H9 (cell line): ENCODE measurements around the gene SRPX2. TPM values are rescaled to one million over a fixed set of nuclear protein-coding genes. Genes with fewer than 3 reads are reported as not detected.

ENCODE experiments used
- DNase-seq: peaks from one replicate; pipeline ENCODE4 v3.0.0-alpha.2; 2017
- H2AFZ ChIP-seq: one replicate; pipeline ENCODE4 v1.6.1; 2013; ENCODE audit warnings: mild to moderate bottlenecking, low read length, control low read depth, moderate library complexity
- H2AK5ac ChIP-seq: 2 replicates; pipeline ENCODE4 v1.6.1; 2013; ENCODE audit warnings: low read length, control low read depth, mixed read lengths; ENCODE audit not compliant: insufficient read length
- H2BK120ac ChIP-seq: one replicate; pipeline ENCODE4 v1.6.1; 2013; ENCODE audit warnings: low read depth, mild to moderate bottlenecking, low read length, control low read depth, inconsistent platforms; ENCODE audit not compliant: poor library complexity, severe bottlenecking
- H2BK12ac ChIP-seq: 2 replicates; pipeline ENCODE4 v1.6.1; 2013; ENCODE audit warnings: low read length, control low read depth, mixed read lengths, low read depth; ENCODE audit not compliant: insufficient read length
- H2BK15ac ChIP-seq: 2 replicates; pipeline ENCODE4 v1.6.1; 2013; ENCODE audit warnings: low read depth, low read length, control low read depth
- H2BK20ac ChIP-seq: one replicate; pipeline ENCODE4 v1.6.1; 2013; ENCODE audit warnings: low read depth, mild to moderate bottlenecking, low read length, control low read depth, inconsistent platforms; ENCODE audit not compliant: poor library complexity, severe bottlenecking
- H2BK5ac ChIP-seq: 2 replicates; pipeline ENCODE4 v1.6.1; 2013; ENCODE audit warnings: low read length, control low read depth, mixed read lengths; ENCODE audit not compliant: insufficient read length
- H3K14ac ChIP-seq: 2 replicates; pipeline ENCODE4 v1.6.1; 2013; ENCODE audit warnings: low read length, control low read depth; ENCODE audit not compliant: insufficient read depth
- H3K18ac ChIP-seq: 2 replicates; pipeline ENCODE4 v1.6.1; 2013; ENCODE audit warnings: low read depth, mild to moderate bottlenecking, mixed read lengths, low read length, control low read depth; ENCODE audit not compliant: insufficient read length
- H3K23ac ChIP-seq: 2 replicates; pipeline ENCODE4 v1.6.1; 2013; ENCODE audit warnings: low read length, control low read depth, mixed read lengths, low read depth; ENCODE audit not compliant: insufficient read length
- H3K23me2 ChIP-seq: 2 replicates; pipeline ENCODE4 v1.6.1; 2013; ENCODE audit warnings: low read depth, mild to moderate bottlenecking, mixed read lengths, low read length, control low read depth; ENCODE audit not compliant: insufficient read length, poor library complexity, severe bottlenecking
- H3K27ac ChIP-seq: 2 replicates; pipeline ENCODE4 v1.5.1; 2013; ENCODE audit warnings: low read length, control low read depth, mixed read lengths, low read depth; ENCODE audit not compliant: insufficient read length
- H3K27me3 ChIP-seq: 2 replicates; pipeline ENCODE4 v1.6.1; 2013; ENCODE audit warnings: low read length, control low read depth, inconsistent platforms; ENCODE audit not compliant: insufficient read depth
- H3K4ac ChIP-seq: 2 replicates; pipeline ENCODE4 v1.6.1; 2013; ENCODE audit warnings: low read depth, mild to moderate bottlenecking, control low read depth, inconsistent platforms, low read length, moderate library complexity
- H3K4me1 ChIP-seq: 2 replicates; pipeline ENCODE4 v1.6.1; 2013; ENCODE audit warnings: low read length, control low read depth, inconsistent platforms; ENCODE audit not compliant: insufficient read depth
- H3K4me2 ChIP-seq: 2 replicates; pipeline ENCODE4 v1.6.1; 2013; ENCODE audit warnings: low read length, control low read depth, mixed read lengths; ENCODE audit not compliant: insufficient read length, insufficient read depth
- H3K56ac ChIP-seq: 2 replicates; pipeline ENCODE4 v1.6.1; 2013; ENCODE audit warnings: low read depth, mild to moderate bottlenecking, mixed read lengths, low read length, control low read depth; ENCODE audit not compliant: insufficient read length
- H3K79me1 ChIP-seq: 2 replicates; pipeline ENCODE4 v1.6.1; 2013; ENCODE audit warnings: low read depth, mild to moderate bottlenecking, moderate library complexity, low read length, control low read depth, inconsistent platforms; ENCODE audit not compliant: insufficient read depth, poor library complexity, severe bottlenecking
- H3K79me2 ChIP-seq: 2 replicates; pipeline ENCODE4 v1.6.1; 2013; ENCODE audit warnings: low read length, control low read depth, inconsistent platforms; ENCODE audit not compliant: insufficient read depth
- H3K9ac ChIP-seq: 2 replicates; pipeline ENCODE4 v1.6.1; 2013; ENCODE audit warnings: low read length, control low read depth, mixed read lengths; ENCODE audit not compliant: insufficient read length; ENCODE audit errors: extremely low read depth
- H3K9me3 ChIP-seq: one replicate; pipeline ENCODE4 v1.6.1; 2013; ENCODE audit warnings: low read depth, low read length, inconsistent platforms; ENCODE audit not compliant: control insufficient read depth
- H3T11ph ChIP-seq: one replicate; pipeline ENCODE4 v1.6.1; 2013; ENCODE audit warnings: mild to moderate bottlenecking, low read length, control low read depth, inconsistent platforms
- H4K20me1 ChIP-seq: one replicate; pipeline ENCODE4 v1.6.1; 2013; ENCODE audit not compliant: control insufficient read depth, insufficient read length, insufficient read depth
- H4K5ac ChIP-seq: 2 replicates; pipeline ENCODE4 v1.6.1; 2013; ENCODE audit warnings: low read depth, mild to moderate bottlenecking, mixed read lengths, low read length, control low read depth; ENCODE audit not compliant: insufficient read length
- H4K8ac ChIP-seq: replicated peaks from 2 replicates; pipeline ENCODE4 v1.6.1; 2013; ENCODE audit warnings: low read length, control low read depth, mixed read lengths, low read depth; ENCODE audit not compliant: insufficient read length
- H4K91ac ChIP-seq: 2 replicates; pipeline ENCODE4 v1.6.1; 2013; ENCODE audit warnings: low read depth, mild to moderate bottlenecking, moderate library complexity, mixed read lengths, low read length, control low read depth; ENCODE audit not compliant: insufficient read length
- H3K27ac Mint-ChIP-seq, 3 experiments: 2 replicates in 2 of 3; 3 replicates in 1 of 3; pipeline ENCODE4 v1.8.0; 2020 to 2021; ENCODE audit warnings: mixed read lengths in 3 of 3, mild to moderate bottlenecking in 1 of 3, moderate library complexity in 1 of 3
- H3K27me3 Mint-ChIP-seq: 2 replicates; pipeline ENCODE4 v1.8.0; 2021; ENCODE audit warnings: low read depth, mild to moderate bottlenecking, moderate library complexity, mixed read lengths
- H3K36me3 Mint-ChIP-seq, 3 experiments: 2 replicates in 2 of 3; 3 replicates in 1 of 3; pipeline ENCODE4 v1.8.0; 2020 to 2021; ENCODE audit warnings: low read depth in 3 of 3, mixed read lengths in 3 of 3; ENCODE audit not compliant: insufficient read depth in 1 of 3
- H3K4me1 Mint-ChIP-seq, 2 experiments: 2 replicates each; pipeline ENCODE4 v1.8.0; 2020; ENCODE audit warnings: mixed read lengths in 2 of 2
- H3K4me3 Mint-ChIP-seq, 2 experiments: 2 replicates in 1 of 2; 3 replicates in 1 of 2; pipeline ENCODE4 v1.8.0; 2020 to 2021; ENCODE audit warnings: mild to moderate bottlenecking in 2 of 2, mixed read lengths in 2 of 2, moderate library complexity in 1 of 2
- H3K9me3 Mint-ChIP-seq, 2 experiments: 2 replicates in 1 of 2; 3 replicates in 1 of 2; pipeline ENCODE4 v1.8.0; 2020; ENCODE audit warnings: mild to moderate bottlenecking in 2 of 2, mixed read lengths in 2 of 2, moderate library complexity in 1 of 2
- WGBS: extraction: QIAGEN DNeasy Blood & Tissue Kit; methylation state at CpG from one replicate; pipeline ENCODE4 v1.1.7; 2013; ENCODE audit warnings: missing lambda C conversion rate, low lambda C conversion rate, mixed read lengths; ENCODE audit not compliant: insufficient read length; ENCODE audit errors: extremely low coverage; 5-methylcytosine and 5-hydroxymethylcytosine counted together
- total RNA-seq: library from RNA; stranded (reverse); gene quantifications from 2 replicates; pipeline ENCODE4 v1.2.1, GENCODE V29; 2021
- TF ChIP-seq, protein P1 (sequence below): fragments of 200-600 bp; sonication (generic); conservative IDR thresholded peaks from 3 replicates; pipeline ENCODE4 v1.8.0; 2021; ENCODE audit warnings: antibody characterized with exemption, mild to moderate bottlenecking

Gene SRPX2
- total RNA-seq, 1 experiment from 2014 or later: not detected

DNA sequence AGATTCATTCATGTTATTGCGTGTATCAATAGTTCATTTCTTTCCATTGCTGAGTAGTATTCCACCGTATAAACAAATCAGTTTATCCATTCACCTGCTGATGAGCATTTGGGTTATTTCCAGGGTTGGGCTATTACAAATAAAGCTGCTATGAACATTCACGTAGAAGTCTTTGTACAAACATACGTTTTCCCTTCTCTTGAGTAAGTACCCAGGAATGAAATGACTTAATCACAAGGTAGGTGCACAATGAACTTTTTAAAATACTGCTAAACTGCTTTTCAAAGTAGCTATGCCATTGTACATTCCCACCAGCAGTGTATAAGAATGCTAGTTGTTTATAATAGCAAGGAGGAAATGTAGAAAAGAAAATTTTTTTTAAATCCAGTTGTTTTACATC lies 52.0 kb downstream of the SRPX2 start:
- no peak overlapping the region for H3T11ph ChIP-seq
- H3K9me3 ChIP-seq: peaks cover 8% of the 10 kb centered on the region
- no peak for DNase-seq
- Mint-ChIP-seq H3K27ac (no peak overlapping the region), H3K36me3 (peaks cover 0 to 2% (median 0%) of the 10 kb centered on the region in 3 experiments; a peak in 1 of 7 replicates), H3K9me3 (peaks cover 51 to 66% of the 10 kb centered on the region in 2 experiments), H3K27me3 (peaks cover 17% of the 10 kb centered on the region), H3K4me1 (no peaks in the 10 kb centered on the region), H3K4me3 (no peak overlapping the region)
- WGBS: no CpG with 5 or more reads among the region's 4 CpGs
- H4K5ac ChIP-seq: no peak overlapping the region
- H2BK20ac ChIP-seq: no peak overlapping the region
- H2AK5ac ChIP-seq: no peak overlapping the region
- H3K79me2 ChIP-seq: no peaks in the 10 kb centered on the region
- TF ChIP-seq, protein P1, sequence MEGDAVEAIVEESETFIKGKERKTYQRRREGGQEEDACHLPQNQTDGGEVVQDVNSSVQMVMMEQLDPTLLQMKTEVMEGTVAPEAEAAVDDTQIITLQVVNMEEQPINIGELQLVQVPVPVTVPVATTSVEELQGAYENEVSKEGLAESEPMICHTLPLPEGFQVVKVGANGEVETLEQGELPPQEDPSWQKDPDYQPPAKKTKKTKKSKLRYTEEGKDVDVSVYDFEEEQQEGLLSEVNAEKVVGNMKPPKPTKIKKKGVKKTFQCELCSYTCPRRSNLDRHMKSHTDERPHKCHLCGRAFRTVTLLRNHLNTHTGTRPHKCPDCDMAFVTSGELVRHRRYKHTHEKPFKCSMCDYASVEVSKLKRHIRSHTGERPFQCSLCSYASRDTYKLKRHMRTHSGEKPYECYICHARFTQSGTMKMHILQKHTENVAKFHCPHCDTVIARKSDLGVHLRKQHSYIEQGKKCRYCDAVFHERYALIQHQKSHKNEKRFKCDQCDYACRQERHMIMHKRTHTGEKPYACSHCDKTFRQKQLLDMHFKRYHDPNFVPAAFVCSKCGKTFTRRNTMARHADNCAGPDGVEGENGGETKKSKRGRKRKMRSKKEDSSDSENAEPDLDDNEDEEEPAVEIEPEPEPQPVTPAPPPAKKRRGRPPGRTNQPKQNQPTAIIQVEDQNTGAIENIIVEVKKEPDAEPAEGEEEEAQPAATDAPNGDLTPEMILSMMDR: no peak
- no peak overlapping the region for H3K23ac ChIP-seq
- H4K8ac ChIP-seq: no peak overlapping the region
- H2BK12ac ChIP-seq: no peak overlapping the region
- no peaks in the 10 kb centered on the region for H3K4me1 ChIP-seq
- no peak overlapping the region for H3K14ac ChIP-seq
- no peak overlapping the region for H4K91ac ChIP-seq
- no peak overlapping the region for H3K56ac ChIP-seq
- H2BK5ac ChIP-seq: no peak overlapping the region
- no peak overlapping the region for H3K4me2 ChIP-seq
- H2AFZ ChIP-seq: no peak overlapping the region
- no peaks in the 10 kb centered on the region for H4K20me1 ChIP-seq
- no peak overlapping the region for H2BK15ac ChIP-seq
- H3K27ac ChIP-seq: no peak overlapping the region
- no peaks in the 10 kb centered on the region for H3K79me1 ChIP-seq
- H3K27me3 ChIP-seq: no peaks in the 10 kb centered on the region
- H2BK120ac ChIP-seq: no peak overlapping the region
- H3K9ac ChIP-seq: no peak overlapping the region
- no peak overlapping the region for H3K4ac ChIP-seq
- H3K23me2 ChIP-seq: no peaks in the 10 kb centered on the region
- no peak overlapping the region for H3K18ac ChIP-seq
